GM12878 (cell line): ENCODE data around the gene PPARA. TPM values are rescaled to one million over a fixed set of nuclear protein-coding genes. Genes with fewer than 3 reads are reported as not detected.

Source experiments
- BCLAF1 ChIP-seq: fragments of 450-650 bp; IDR thresholded peaks from 2 replicates; pipeline ENCODE4 v1.6.1; 2017; ENCODE audit warnings: antibody characterized with exemption, mild to moderate bottlenecking, moderate library complexity
- CREB1 ChIP-seq: IDR thresholded peaks from 2 replicates; pipeline ENCODE4 v1.6.1; 2012; ENCODE audit warnings: low read depth, mild to moderate bottlenecking, inconsistent platforms
- EED ChIP-seq: sonication (generic); IDR thresholded peaks from 2 replicates; pipeline ENCODE4 v1.6.1; 2016; ENCODE audit warnings: antibody characterized with exemption, low read depth
- FOXM1 ChIP-seq: IDR thresholded peaks from 2 replicates; pipeline ENCODE4 v1.6.1; 2012; ENCODE audit warnings: low read depth, mild to moderate bottlenecking, inconsistent platforms, low read length, moderate library complexity
- IKZF1 ChIP-seq: fragments of 450-650 bp; conservative IDR thresholded peaks from 2 replicates; pipeline ENCODE4 v1.6.1; 2017; ENCODE audit warnings: antibody characterized with exemption, mild to moderate bottlenecking
- JUNB ChIP-seq: IDR thresholded peaks from 2 replicates; pipeline ENCODE4 v1.6.1; 2016; ENCODE audit warnings: antibody characterized with exemption, mild to moderate bottlenecking
- KAT2A ChIP-seq: conservative IDR thresholded peaks from 2 replicates; pipeline ENCODE4 v1.6.1; 2011; ENCODE audit warnings: low read depth, low read length; ENCODE audit not compliant: control insufficient read depth
- MEF2B ChIP-seq: fragments of 450-650 bp; IDR thresholded peaks from 2 replicates; pipeline ENCODE4 v1.6.1; 2018; ENCODE audit warnings: mild to moderate bottlenecking, moderate library complexity; ENCODE audit not compliant: partially characterized antibody, poor library complexity, severe bottlenecking
- MLLT1 ChIP-seq: fragments of 450-650 bp; IDR thresholded peaks from 2 replicates; pipeline ENCODE4 v1.6.1; 2016; ENCODE audit warnings: mild to moderate bottlenecking
- MTA3 ChIP-seq: IDR thresholded peaks from 2 replicates; pipeline ENCODE4 v1.6.1; 2012; ENCODE audit warnings: low read length, inconsistent platforms, borderline replicate concordance
- RUNX3 ChIP-seq: IDR thresholded peaks from 2 replicates; pipeline ENCODE4 v1.6.1; 2012; ENCODE audit warnings: low read length, inconsistent platforms
- SUPT20H ChIP-seq: IDR thresholded peaks from 2 replicates; pipeline ENCODE4 v1.6.1; 2011; ENCODE audit warnings: low read depth, mild to moderate bottlenecking, low read length, moderate library complexity, borderline replicate concordance; ENCODE audit not compliant: control insufficient read depth
- polyA plus RNA-seq, 11 experiments: library from polyadenylated mRNA; depleted of rRNA in 4 of 11; unstranded in 6 of 11; stranded (reverse) in 5 of 11; fragments of >200 nt; fragmentation: Nextera tagmentation in 4 of 11; fragmentation: Illumina TruSeq in 1 of 11; extraction: Ambion mirVana in 4 of 11; extraction: Trizol in 1 of 11; gene quantifications; 1 replicate in 1 of 11; 2 replicates in 10 of 11; pipeline versions ENCODE4 v1.2.1 to v1.2.3, GENCODE V29; 2011 to 2016; ENCODE audit warnings: inconsistent platforms in 2 of 11, missing spikeins in 2 of 11, low read depth in 1 of 11
- total RNA-seq, 4 experiments: library from RNA; depleted of rRNA in 3 of 4; stranded (reverse); fragments of >200 nt in 3 of 4; fragmentation: Illumina TruSeq in 1 of 4; extraction: Trizol in 1 of 4; gene quantifications; 2 replicates each; pipeline versions ENCODE4 v1.2.1 to v1.2.3, GENCODE V29; 2013 to 2021

Gene PPARA
- total and polyA plus RNA-seq, 10 of the 15 experiments (the other 5 are each of a cell fraction or from before 2014, with no cell fraction given) = 0.72 to 10.4 (median 4.6) TPM

- TF ChIP-seq MLLT1 (no peak), JUNB (peak; percentile 47), SUPT20H (no peak), KAT2A (no peak), RUNX3 (peak; percentile 43; the same call in 1 of the 2 replicates), MEF2B (no peak), EED (0 out of 2 replicates have a peak, but pooled peaks have one; percentile 31), CREB1 (0 out of 2 replicates have a peak, but pooled peaks have one; percentile 52), BCLAF1 (no peak), IKZF1 (no peak), MTA3 (no peak), FOXM1 (no peak)
These were observed 62.7 kb downstream of the PPARA start (continued) for GRCh38 chr22:46213052-46213451.
